ENCODE data around the gene TEAD3.

The TEAD3 gene

DNA sequence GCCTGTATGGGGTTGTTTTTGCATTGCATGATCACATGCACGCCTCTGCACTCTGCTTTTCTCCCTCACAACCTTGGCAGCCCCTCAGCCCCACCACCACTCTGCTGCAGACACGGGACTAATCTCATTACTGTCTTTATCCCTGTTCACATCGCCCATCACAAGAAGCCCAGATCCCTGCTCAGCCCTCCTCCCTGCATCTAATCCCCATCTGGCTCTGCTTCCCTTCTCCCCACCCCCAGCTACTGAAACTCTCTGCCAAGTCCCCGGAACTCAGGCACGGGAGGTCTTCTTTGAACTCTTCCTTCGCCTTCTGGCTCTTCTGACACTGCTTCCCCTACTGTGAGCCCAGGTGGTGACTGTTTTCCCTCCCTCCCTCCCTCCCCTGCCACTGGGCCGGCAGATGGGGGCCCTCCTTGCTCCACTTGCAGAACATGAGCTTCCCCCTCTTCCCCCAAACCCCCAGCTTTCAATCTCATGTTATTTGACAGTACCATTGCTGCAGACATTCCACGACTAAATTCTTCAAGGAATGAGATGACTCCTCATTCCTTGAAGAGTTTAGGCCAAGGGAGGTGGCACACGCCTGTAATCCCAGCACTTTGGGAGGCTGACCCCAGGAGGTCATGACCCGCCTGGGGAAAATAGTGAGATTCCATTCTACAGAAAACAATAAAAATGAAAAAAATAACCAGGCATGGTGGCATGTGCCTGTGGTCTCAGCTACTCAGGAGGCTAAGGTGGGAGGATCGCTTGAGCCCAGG is 37.7 kb upstream of the TEAD3 start:
- DNase-seq (ENCODE audit: extremely low read depth, low read depth) = no peak
- TF ChIP-seq, protein P1, sequence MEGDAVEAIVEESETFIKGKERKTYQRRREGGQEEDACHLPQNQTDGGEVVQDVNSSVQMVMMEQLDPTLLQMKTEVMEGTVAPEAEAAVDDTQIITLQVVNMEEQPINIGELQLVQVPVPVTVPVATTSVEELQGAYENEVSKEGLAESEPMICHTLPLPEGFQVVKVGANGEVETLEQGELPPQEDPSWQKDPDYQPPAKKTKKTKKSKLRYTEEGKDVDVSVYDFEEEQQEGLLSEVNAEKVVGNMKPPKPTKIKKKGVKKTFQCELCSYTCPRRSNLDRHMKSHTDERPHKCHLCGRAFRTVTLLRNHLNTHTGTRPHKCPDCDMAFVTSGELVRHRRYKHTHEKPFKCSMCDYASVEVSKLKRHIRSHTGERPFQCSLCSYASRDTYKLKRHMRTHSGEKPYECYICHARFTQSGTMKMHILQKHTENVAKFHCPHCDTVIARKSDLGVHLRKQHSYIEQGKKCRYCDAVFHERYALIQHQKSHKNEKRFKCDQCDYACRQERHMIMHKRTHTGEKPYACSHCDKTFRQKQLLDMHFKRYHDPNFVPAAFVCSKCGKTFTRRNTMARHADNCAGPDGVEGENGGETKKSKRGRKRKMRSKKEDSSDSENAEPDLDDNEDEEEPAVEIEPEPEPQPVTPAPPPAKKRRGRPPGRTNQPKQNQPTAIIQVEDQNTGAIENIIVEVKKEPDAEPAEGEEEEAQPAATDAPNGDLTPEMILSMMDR (IDR thresholded peaks at IDR 0.05; ENCODE audit: low read depth, low read length, missing control alignments) = no peak
- no peak overlapping the region for H3K4me3 ChIP-seq (replicated peaks; ENCODE audit: low read depth, low read length)

DNA sequence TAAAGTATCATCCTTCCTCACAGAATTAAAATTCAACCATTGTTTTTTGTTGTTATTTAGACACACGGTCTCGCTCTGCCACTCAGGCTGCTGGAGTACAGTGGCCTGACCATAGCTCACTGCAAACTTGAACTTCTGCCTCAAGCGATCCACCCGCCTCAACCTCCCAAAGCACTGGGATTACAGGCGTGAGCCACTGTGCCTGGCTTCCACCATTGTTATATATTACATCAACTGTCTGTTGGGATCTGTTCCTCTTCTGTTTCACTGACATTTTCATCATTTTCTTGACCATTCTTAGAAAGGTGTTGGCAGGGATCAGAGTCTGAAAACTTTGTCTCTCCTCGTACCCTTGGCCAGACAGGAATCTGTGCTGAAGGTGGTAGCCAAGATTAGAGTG is 37.1 kb upstream of the TEAD3 start:
- no peak for DNase-seq (ENCODE audit: extremely low read depth, low read depth)
- H3K4me3 ChIP-seq (replicated peaks; ENCODE audit: low read depth, low read length) = no peak overlapping the region
- TF ChIP-seq, protein P1 (IDR thresholded peaks at IDR 0.05; ENCODE audit: low read depth, low read length, missing control alignments) = no peak

DNA sequence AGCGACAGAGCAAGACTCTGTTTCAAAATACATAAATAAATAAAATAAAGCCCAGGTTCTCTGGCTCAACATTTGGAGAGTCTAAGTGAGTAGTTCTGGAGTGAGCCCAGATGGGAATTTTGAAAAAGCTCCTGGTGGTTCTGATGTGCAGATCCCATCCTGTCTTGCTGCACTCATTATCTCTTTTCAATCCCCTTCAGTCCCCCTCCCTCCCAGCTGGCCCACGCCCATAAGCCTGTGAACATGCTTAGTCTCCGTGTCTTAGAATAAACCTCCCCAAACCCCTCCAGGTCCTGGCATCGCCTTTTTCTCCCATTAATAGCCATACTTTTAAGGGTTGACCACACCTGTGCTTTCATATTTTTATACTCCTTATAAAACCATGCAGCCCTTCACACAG is 35.2 kb upstream of the TEAD3 start:
- DNase-seq (ENCODE audit: extremely low read depth, low read depth) = no peak
- no peak overlapping the region for H3K4me3 ChIP-seq (replicated peaks; ENCODE audit: low read depth, low read length)
- TF ChIP-seq, protein P1 (IDR thresholded peaks at IDR 0.05; ENCODE audit: low read depth, low read length, missing control alignments) = no peak

DNA sequence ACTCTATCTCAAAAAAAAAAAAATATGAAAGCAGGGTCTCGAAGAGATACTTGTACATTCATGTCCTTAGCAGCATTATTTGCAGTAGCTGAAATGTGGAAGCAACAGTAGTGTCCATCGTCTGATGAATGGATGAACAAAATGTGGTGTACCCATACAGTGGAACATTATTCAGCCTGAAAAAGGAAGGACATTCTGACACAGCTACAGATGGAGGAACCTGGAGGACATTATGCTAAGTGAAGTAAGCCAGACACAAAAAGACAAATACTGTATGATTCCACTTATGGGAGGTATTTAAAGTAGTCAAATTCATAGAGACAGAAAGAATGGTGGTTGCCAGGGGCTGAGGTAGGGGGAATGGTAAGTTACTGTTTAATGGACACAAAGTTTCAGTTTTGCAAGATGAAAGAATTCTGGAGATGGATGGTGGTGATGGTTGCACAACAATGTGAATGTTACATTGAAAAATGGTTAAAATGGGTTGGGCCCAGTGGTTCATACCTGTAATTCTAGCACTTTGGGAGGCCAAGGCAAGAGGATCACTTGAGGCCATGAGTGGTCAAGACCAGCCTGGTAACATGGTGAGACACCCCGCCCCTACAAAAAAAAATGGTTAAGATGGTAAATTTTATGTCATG is 27.6 kb upstream of the TEAD3 start:
- TF ChIP-seq, protein P1 (IDR thresholded peaks at IDR 0.05; ENCODE audit: low read depth, low read length, missing control alignments) = no peak
- H3K4me3 ChIP-seq (replicated peaks; ENCODE audit: low read depth, low read length) = no peak overlapping the region
- DNase-seq (ENCODE audit: extremely low read depth, low read depth) = no peak

DNA sequence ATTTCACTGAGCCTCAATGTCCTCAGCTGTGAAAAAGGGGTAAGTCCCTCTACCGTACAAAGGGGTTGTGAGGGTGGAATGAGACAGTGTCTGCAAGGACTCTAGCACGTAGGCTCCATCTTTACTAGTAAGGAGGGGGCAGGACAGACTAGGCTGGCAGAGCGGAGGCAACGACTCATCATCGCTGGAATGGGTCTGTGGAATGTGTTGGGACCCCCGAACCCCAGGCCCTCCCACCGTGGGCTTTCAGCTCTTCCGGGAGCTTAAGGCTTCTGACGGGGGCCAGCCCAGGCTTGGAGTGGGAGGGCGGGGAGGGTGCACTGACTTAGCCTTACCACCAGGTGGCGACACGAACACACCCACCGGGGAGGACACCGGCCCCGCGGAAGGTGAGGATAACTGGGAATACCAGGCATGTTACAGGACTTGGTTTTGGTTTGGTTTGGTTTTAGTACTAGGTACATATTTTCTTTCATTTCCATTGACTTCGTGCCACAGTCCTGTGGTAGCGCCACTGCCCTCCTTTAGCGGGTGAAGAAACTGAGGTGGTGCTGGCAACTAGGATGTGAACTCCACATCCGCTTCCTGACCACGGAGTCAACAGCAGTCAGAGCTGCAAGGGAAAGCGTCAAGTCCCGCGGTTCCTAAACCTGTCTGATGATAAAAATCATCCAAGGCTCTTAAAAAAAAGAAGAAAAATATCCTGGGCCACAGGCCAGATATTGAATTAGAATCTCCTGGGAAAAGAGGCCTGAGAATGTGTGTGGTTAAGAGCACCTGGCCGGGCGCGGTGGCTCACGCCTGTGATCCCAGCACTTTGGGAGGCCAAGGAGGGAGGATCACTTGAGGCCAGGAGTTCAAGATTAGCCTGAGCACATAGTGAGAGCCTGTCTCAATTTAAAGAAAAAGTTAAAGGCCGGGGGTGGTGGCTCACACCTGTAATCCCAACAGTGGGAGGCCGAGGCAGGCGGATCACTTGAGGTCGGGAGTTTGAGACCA is 26.1 kb upstream of the TEAD3 start:
- H3K4me3 ChIP-seq (replicated peaks; ENCODE audit: low read depth, low read length) = no peak overlapping the region
- TF ChIP-seq, protein P1 (IDR thresholded peaks at IDR 0.05; ENCODE audit: low read depth, low read length, missing control alignments) = peak; percentile 90
- no peak for DNase-seq (ENCODE audit: extremely low read depth, low read depth)

DNA sequence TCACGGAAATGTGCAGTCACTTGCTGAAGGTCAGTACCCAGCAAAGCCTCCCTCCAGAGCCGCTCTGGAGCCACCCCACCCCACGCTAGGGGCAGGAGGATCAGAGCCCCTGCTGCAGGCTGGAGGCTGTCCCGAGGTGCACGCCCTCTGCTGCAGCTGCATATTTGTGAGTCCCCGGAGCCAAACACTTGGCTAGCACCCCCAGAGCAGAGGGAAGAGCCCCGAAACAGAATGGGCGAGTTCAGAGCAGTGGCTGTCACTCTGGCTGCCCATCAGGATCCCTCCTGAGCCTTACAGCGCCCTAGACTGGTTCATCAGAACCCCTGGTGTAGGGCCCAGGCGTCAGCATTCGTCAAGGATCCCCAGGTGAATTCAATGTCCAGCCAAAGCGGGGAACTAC is 25.3 kb upstream of the TEAD3 start:
- DNase-seq (ENCODE audit: extremely low read depth, low read depth) = no peak
- TF ChIP-seq, protein P1 (IDR thresholded peaks at IDR 0.05; ENCODE audit: low read depth, low read length, missing control alignments) = no peak
- H3K4me3 ChIP-seq (replicated peaks; ENCODE audit: low read depth, low read length) = no peak overlapping the region

Measured in HFF-Myc (cell line).